Stomach smooth muscle (tissue), 2 donors: ENCODE measurements around the gene EIF2A.

Experiments
- H3K27ac ChIP-seq: one replicate; pipeline ENCODE4 v1.7.0; 2013; ENCODE audit warnings: mild to moderate bottlenecking, low read length, inconsistent platforms
- H3K27me3 ChIP-seq, 2 donors: one replicate each; pipeline ENCODE4 v1.7.0; 2013; ENCODE audit warnings: low read length in 2 of 2; ENCODE audit not compliant: insufficient read depth in 2 of 2, control insufficient read depth in 1 of 2
- H3K36me3 ChIP-seq, 2 donors: one replicate each; pipeline ENCODE4 v1.7.0; 2013; ENCODE audit warnings: low read length in 2 of 2; ENCODE audit not compliant: control insufficient read depth in 2 of 2, insufficient read depth in 2 of 2
- H3K4me1 ChIP-seq: one replicate; pipeline ENCODE4 v1.7.0; 2013; ENCODE audit warnings: low read length; ENCODE audit not compliant: control insufficient read depth, insufficient read depth
- H3K4me3 ChIP-seq, 2 donors: one replicate each; pipeline ENCODE4 v1.7.0; 2013; ENCODE audit warnings: low read length in 2 of 2
- H3K9ac ChIP-seq, 2 donors: one replicate each; pipeline ENCODE4 v1.7.0; 2013; ENCODE audit warnings: low read length in 2 of 2, mild to moderate bottlenecking in 1 of 2
- H3K9me3 ChIP-seq, 2 donors: one replicate each; pipeline ENCODE4 v1.7.0; 2013; ENCODE audit warnings: low read length in 2 of 2; ENCODE audit not compliant: control insufficient read depth in 2 of 2
- donor health status: healthy.
- donor health status: Pancreatic carcinoma.

Gene EIF2A

DNA sequence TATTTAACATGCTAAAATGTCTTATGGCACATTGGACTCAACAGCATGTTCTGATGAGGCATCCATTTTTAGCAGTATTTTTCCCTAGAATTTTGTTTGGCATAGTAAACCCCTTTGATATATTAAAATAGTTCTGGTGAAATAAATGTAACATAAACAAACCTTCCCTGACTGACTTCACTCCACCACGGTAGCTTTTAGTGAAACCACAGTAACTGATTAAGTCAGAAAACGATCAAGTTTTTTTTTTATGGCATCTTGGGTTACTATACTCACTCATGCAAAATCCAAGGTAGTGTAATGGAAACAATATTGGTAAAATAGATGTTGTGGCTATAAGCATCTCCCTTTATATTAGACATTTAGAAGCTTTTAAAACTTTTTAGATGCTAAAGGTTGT, 3.1 kb upstream of the EIF2A start:
- H3K9me3 ChIP-seq: no peaks in the 10 kb centered on the region
- peak overlapping the region in 1 of 2 donors; percentile 95 for H3K9ac ChIP-seq
- H3K27me3 ChIP-seq: no peaks in the 10 kb centered on the region
- H3K4me1 ChIP-seq: peaks cover 2% of the 10 kb centered on the region
- peaks cover 0 to 17% of the 10 kb centered on the region in 2 donors for H3K36me3 ChIP-seq
- no peak overlapping the region for H3K4me3 ChIP-seq
- no peak overlapping the region for H3K27ac ChIP-seq

DNA sequence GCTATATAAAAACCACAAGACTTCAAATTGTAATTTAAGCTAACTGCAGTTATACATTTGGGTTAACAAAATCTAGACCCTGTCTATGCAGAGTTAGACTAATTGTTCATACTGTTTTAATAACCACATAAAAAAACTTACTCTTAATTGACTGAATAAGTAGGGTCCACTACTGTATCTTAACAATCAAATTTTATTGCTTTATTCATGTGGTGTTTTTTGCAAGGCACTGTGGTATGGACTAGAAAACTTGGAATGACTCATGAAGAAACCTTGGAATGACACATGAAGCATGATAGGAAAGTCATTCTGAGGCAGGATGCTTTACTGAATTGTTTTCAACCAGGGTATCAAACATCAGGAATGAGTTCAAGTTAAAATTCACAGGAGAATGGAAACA, 2.5 kb upstream of the EIF2A start:
- Histone ChIP-seq H3K4me3 (peak overlapping the region in 1 of 2 donors; percentile 89), H3K4me1 (peaks cover 2% of the 10 kb centered on the region), H3K9ac (peak overlapping the region in 1 of 2 donors; percentile 95), H3K27ac (no peak overlapping the region), H3K9me3 (no peaks in the 10 kb centered on the region), H3K27me3 (no peaks in the 10 kb centered on the region), H3K36me3 (peaks cover 0 to 17% of the 10 kb centered on the region in 2 donors)

DNA sequence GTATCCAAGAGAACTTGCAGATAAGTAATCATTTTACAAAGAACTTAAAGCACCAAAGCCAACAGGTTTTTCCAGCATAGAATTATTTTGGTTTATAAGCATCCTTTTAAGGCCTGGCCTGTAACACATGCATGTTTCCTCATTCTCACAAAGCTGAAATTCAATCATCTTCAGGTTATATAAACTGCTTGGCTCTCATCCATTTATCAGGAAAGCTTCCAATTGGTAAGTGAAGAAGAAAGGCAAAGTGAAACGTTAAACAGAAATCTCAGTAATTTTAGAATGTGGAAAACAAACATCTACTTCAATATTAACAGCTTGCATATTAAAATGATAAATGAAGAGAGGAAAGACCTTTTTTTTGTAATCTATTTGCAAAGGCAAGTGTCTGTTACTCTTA, 1.9 kb upstream of the EIF2A start:
- H3K27me3 ChIP-seq: no peaks in the 10 kb centered on the region
- no peak overlapping the region for H3K27ac ChIP-seq
- H3K4me1 ChIP-seq: peaks cover 2% of the 10 kb centered on the region
- H3K4me3 ChIP-seq: peak overlapping the region; percentile 89 to 91
- H3K36me3 ChIP-seq: peaks cover 0 to 17% of the 10 kb centered on the region in 2 donors
- no peaks in the 10 kb centered on the region for H3K9me3 ChIP-seq
- H3K9ac ChIP-seq: peak overlapping the region; percentile 1 to 95

DNA sequence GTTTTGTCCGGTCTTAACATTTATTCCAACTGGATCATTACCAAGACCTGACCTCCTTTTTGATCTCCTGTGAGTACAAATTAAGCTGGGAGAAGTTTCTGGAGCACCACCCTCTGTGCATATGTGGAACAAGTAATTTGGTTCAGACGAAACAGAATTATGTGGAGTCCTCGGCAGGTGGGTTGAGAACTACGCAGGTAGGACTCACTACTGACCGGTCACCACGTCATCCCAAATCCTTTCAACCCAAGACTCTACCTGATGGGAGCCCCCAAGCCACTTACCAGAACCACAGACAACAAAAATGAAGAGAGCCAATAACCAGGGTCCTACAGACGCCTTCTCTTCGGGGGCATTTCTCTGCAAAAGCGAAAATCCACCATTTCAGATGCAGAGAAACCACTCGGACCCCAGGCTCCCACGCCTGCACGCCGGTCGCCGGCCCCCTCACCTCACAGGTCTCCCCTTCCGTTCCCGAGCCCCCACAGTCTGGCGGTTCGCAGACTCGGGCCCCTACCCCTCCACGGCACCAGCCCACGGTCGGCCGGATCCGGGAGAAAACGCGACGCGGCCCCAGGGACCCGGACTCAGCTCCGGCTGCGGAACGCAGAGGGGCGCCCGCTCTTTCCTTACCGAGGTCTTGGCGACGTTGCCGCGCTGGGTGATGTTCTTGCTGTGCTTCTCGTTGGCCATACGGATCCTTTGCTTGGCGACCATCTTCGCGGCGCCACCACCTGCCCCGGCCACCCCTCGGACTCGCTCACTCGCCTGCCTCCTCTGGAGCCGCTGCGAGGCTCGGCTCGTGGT, 965 bp upstream of the EIF2A start:
- peak overlapping the region; percentile 91 to 95 for H3K9ac ChIP-seq
- peak overlapping the region; percentile 89 to 91 for H3K4me3 ChIP-seq
- peaks cover 2% of the 10 kb centered on the region for H3K4me1 ChIP-seq
- H3K9me3 ChIP-seq: no peaks in the 10 kb centered on the region
- peaks cover 0 to 17% of the 10 kb centered on the region in 2 donors for H3K36me3 ChIP-seq
- no peaks in the 10 kb centered on the region for H3K27me3 ChIP-seq
- H3K27ac ChIP-seq: peak overlapping the region; percentile 96

DNA sequence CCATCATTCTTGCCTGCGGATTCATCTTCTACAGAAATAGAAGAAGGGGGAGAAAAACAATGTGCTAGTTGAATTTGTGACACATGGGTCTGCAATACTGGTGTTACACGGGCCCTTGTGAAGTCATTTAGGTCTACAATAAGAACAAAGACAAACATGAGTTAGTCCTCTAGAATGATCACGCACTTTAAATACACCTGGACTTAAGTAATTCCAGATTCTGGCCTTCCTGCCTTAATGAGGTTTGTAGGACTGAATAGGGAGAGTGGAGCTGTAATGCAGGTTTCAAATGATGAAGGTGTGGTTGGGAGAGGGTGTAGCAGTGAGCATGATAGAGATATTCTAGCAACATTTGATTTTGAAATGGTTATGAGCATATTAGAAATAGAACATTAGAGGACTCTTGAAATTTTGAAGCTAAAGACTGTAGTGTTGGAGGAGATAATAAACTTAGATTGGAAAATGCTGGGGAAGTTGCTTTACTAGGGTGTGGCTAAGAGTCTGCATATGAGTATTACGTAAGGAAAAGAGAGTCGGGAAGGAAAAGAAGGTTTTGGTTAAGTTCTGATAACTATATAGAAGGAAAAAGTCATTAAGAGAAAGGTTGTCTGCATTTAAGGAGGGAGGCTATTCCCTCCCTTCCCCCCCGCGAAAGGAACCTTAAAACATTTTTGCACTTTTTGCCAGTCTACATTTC, 606 bp downstream of the EIF2A start:
- Histone ChIP-seq H3K9me3 (no peaks in the 10 kb centered on the region), H3K27ac (peak overlapping the region; percentile 96), H3K4me3 (peak overlapping the region; percentile 89 to 91), H3K4me1 (peaks cover 2% of the 10 kb centered on the region), H3K36me3 (peaks cover 0 to 14% of the 10 kb centered on the region in 2 donors), H3K27me3 (no peaks in the 10 kb centered on the region), H3K9ac (peak overlapping the region; percentile 77 to 85)

DNA sequence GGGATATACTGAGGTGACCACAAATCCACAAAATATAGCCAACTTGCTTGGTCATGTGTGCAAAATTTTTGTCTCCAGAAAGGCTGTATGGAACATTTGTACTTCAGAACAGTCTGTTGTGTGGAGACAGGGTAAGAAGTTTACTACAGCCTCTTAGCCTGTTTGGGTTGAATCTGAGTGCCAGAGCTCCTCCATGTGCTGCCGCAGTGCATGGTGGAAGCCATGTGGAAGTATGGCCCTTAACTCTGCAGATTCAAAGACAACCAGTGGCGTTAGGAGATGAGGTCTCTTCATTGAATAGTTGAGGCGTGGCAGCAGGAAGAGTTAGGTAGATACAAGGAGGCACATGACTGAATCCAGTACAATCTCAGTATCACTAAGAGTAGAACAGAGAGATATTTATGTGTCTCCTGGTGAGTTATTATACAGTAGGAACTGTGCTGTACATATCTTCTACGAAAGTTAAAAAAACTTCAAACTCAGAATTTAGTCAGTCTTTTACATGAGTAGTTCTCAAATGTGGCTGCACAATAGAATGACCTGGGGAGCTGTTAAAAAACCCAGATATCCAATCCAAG, 9.4 kb downstream of the EIF2A start:
- no peaks in the 10 kb centered on the region for H3K9me3 ChIP-seq
- no peaks in the 10 kb centered on the region for H3K4me1 ChIP-seq
- no peak overlapping the region for H3K27ac ChIP-seq
- no peaks in the 10 kb centered on the region for H3K27me3 ChIP-seq
- no peak overlapping the region for H3K9ac ChIP-seq
- H3K36me3 ChIP-seq: peaks cover 12 to 18% of the 10 kb centered on the region in 2 donors
- no peak overlapping the region for H3K4me3 ChIP-seq

DNA sequence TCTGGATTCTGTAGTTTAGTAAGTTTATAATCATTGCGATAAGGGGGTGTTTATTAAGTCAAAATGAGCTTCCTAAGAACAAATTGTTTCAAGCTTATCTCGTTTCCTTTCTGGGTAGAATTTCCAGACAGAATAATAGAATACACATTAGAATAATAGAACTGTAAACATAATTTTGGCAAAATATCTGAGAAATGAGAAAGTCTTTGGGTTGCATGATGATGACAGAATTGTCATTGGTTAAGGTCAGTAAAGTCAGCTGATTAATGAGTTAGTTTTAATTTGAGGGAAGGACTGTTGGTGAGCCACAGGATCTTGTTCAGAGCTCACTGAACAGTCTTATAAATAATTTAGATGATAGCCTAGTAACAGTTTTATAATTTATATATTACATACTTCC, 10.2 kb downstream of the EIF2A start:
- no peak overlapping the region for H3K27ac ChIP-seq
- H3K9ac ChIP-seq: no peak overlapping the region
- no peaks in the 10 kb centered on the region for H3K4me1 ChIP-seq
- H3K9me3 ChIP-seq: no peaks in the 10 kb centered on the region
- H3K36me3 ChIP-seq: peaks cover 12 to 18% of the 10 kb centered on the region in 2 donors
- no peak overlapping the region for H3K4me3 ChIP-seq
- H3K27me3 ChIP-seq: no peaks in the 10 kb centered on the region

DNA sequence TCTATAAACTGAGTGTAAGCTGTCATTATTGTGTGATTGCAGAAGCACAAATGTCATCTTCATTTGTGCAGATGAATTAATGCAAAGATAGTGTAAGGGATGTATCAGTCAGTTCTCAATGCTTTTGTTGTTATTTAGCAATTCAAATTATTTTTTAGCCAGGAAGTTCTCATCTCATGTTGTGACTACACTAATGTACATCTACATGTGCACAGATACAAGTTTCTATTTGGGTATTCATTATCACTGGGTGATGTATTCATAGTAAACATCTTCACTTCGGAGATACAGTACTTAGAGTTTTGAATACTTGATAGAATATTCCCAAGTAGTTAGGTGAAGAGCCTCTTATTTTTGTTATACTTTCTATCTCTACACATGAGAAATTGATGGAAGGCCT, 11.1 kb downstream of the EIF2A start:
- Histone ChIP-seq H3K27ac (no peak overlapping the region), H3K36me3 (peaks cover 12 to 18% of the 10 kb centered on the region in 2 donors)

DNA sequence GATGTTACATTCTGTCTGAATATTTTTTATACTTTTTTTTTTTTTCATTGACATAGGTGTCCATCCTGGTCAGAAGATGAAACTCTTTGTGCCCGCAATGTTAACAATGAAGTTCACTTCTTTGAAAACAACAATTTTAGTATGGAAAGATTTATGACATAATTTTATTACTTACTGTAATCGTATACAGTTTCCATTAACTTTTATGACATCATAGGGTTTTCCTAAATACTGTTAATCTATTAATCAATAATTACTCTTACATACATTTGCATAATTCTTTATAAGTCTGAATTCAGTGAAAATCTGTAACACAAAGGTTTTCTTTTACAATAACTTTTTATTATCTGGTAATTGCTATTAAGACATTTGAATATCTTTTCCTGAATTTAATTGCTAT, 17.7 kb downstream of the EIF2A start:
- H3K27ac ChIP-seq: no peak overlapping the region
- peaks cover 5 to 28% of the 10 kb centered on the region in 2 donors for H3K36me3 ChIP-seq

More for the DNA sequence above, 11.1 kb downstream of the EIF2A start:
- Histone ChIP-seq H3K4me3 (no peak overlapping the region), H3K4me1 (no peaks in the 10 kb centered on the region), H3K9me3 (no peaks in the 10 kb centered on the region), H3K9ac (no peak overlapping the region), H3K27me3 (no peaks in the 10 kb centered on the region)

DNA sequence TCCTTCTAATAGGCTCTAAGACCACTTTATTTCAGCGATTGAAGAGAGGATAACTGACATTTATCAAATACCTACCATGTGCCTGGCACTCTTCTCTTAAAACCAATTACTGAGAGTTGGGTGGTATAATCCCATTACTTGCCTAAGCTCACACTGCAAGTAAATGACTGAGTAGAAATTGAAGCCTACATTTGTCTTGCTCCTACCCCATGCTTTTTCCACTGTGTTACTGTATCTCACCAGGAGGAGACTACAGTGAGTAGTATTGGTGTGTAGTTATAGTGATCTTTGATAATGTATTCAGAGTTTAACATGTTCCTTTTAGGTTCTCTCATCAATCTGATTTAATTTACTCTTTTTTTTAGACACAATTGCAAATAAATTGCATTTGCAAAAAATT, 20.7 kb downstream of the EIF2A start:
- H3K27ac ChIP-seq: no peak overlapping the region
- no peak overlapping the region for H3K4me3 ChIP-seq
- peaks cover 8 to 39% of the 10 kb centered on the region in 2 donors for H3K36me3 ChIP-seq
- H3K9me3 ChIP-seq: no peaks in the 10 kb centered on the region
- no peaks in the 10 kb centered on the region for H3K4me1 ChIP-seq
- no peaks in the 10 kb centered on the region for H3K27me3 ChIP-seq
- no peak overlapping the region for H3K9ac ChIP-seq

More for the DNA sequence above, 17.7 kb downstream of the EIF2A start:
- H3K4me3 ChIP-seq: no peak overlapping the region
- no peak overlapping the region for H3K9ac ChIP-seq
- no peaks in the 10 kb centered on the region for H3K9me3 ChIP-seq
- H3K27me3 ChIP-seq: no peaks in the 10 kb centered on the region
- no peaks in the 10 kb centered on the region for H3K4me1 ChIP-seq
